ENCODE measurements around the gene SCARB1.

- TF ChIP-seq CTCF (IDR thresholded peaks at IDR 0.05; ENCODE audit: insufficient read depth, low read depth, low read length) (no peak), EZH2 (IDR thresholded peaks at IDR 0.05; ENCODE audit: insufficient read depth, low read length) (no peak)
Observed at GRCh38 chr12:124770728-124771127, 92.9 kb downstream of the SCARB1 start.

Data from astrocyte (in vitro differentiated cells and primary cell).